Heart right ventricle (tissue), 16 donors: ENCODE measurements around the gene SSNA1. TPM values are rescaled to one million over a fixed set of nuclear protein-coding genes. Genes with fewer than 3 reads are reported as not detected.

Experiments used
- ATAC-seq, 8 donors: fragments of 200-7000 bp; cut with Tn5 transposase; one replicate each; pipeline ENCODE4 v1.9.1; 2020; ENCODE audit warnings: mild to moderate bottlenecking in 8 of 8, moderate library complexity in 8 of 8, moderate number of reproducible peaks in 1 of 8
- DNase-seq, 2 donors: peaks; one replicate each; pipeline ENCODE4 v3.0.0-alpha.2; 2020
- H3K27ac ChIP-seq, 10 donors: fragments of 200-600 bp; sonication (generic) in 2 of 10; one replicate each; pipeline versions ENCODE4 v1.5.0 to v1.8.0; 2020 to 2022; ENCODE audit warnings: mild to moderate bottlenecking in 3 of 10
- H3K27me3 ChIP-seq, 7 donors: fragments of 200-600 bp; one replicate each; pipeline ENCODE4 v1.8.0; 2021 to 2022; ENCODE audit warnings: mild to moderate bottlenecking in 2 of 7
- H3K36me3 ChIP-seq, 9 donors: fragments of 200-600 bp; sonication (generic) in 1 of 9; one replicate each; pipeline versions ENCODE4 v1.5.0 to v1.8.0; 2020 to 2022; ENCODE audit warnings: mild to moderate bottlenecking in 2 of 9
- H3K4me1 ChIP-seq, 9 donors: fragments of 200-600 bp; sonication (generic) in 1 of 9; one replicate each; pipeline versions ENCODE4 v1.5.0 to v1.8.0; 2020 to 2022; ENCODE audit warnings: mild to moderate bottlenecking in 4 of 9
- H3K4me3 ChIP-seq, 10 donors: fragments of 200-600 bp; sonication (generic) in 2 of 10; one replicate each; pipeline versions ENCODE4 v1.5.0 to v1.8.0; 2020 to 2022; ENCODE audit warnings: mild to moderate bottlenecking in 7 of 10, moderate library complexity in 2 of 10
- H3K9me3 ChIP-seq, 11 donors: fragments of 200-600 bp in 10 of 11; sonication (generic) in 2 of 11; one replicate each; pipeline versions ENCODE4 v1.5.0 to v1.8.0; 2013 to 2022; ENCODE audit warnings: mild to moderate bottlenecking in 2 of 11, control low read depth in 1 of 11, moderate library complexity in 1 of 11
- CTCF ChIP-seq, 9 donors: fragments of 200-600 bp; sonication (generic) in 2 of 9; IDR thresholded peaks; one replicate each; pipeline versions ENCODE4 v1.5.0 to v1.8.0; 2021 to 2022; ENCODE audit warnings: antibody characterized with exemption in 9 of 9, mild to moderate bottlenecking in 5 of 9, moderate library complexity in 1 of 9
- WGBS, 2 donors: extraction: QIAGEN DNeasy Blood & Tissue Kit; methylation state at CpG; one replicate each; pipeline ENCODE4 v1.1.7; 2013; ENCODE audit warnings: inconsistent platforms in 1 of 2; 5-methylcytosine and 5-hydroxymethylcytosine counted together
- intact Hi-C, 10 donors: fragments of 100-400 bp; cut with DNase I; formaldehyde crosslinking; loops; one replicate each; pipeline versions ENCODE4 v1.11.1 to v1.14.2; 2022
- polyA plus RNA-seq, 2 donors: library from polyadenylated mRNA; stranded (reverse); fragments of 200-250 nt; gene quantifications; one replicate each; pipeline ENCODE4 v1.2.3, GENCODE V29; 2013
- total RNA-seq, 10 donors: library from RNA; stranded (reverse); fragmentation: NEBNext Ultra II Directional in 3 of 10; extraction: Animal tissue kit (Norgen Biotek cat#: 25700) in 3 of 10; gene quantifications; one replicate each; pipeline versions ENCODE4 v1.2.1 to v1.2.4, GENCODE V29; 2021 to 2023
- donor health status: Arrhythmogenic right ventricular cardiomyopathy.
- donor health status: ischemic (EF 13 %, LVEDD 7.1; RV severe dilation, severe dysfunction).
- donor health status: healthy with polysubstance abuse.
- donor health status: DM: no; HTN: yes; CAD: no.
- donor health status: DM: no; HTN: no; CAD: no.
- donor health status: ischemic (EF 25% LVEDD 6.9; RV normal size, moderate dysfunction).
- donor health status: ischemic (EF 25% LVEDD 5.7; RV mildly dilated, moderate dysfunction).
- donor health status: healthy.
- donor health status: DM: yes; HTN: yes; CAD: no.
- donor health status: Ischemic cardiomyopathy.
- donor health status: ischemic (EF 35%, LVEDD 5.7; RV mildly dilated, moderate dysfunction).
- donor health status: nonischemic (EF 11% LVEDD 7.7; RV severe dilation, severe dysfunction).
- donor health status: DM: yes; HTN: yes; CAD: no.
- donor health status: PGD.
- donor health status: ischemic (EF 29% LVEDD 5.4; RV normal size, mild dysfunction).
- donor health status: nonischemic (EF 23%, LVEDD 6.1; RV moderate dilation, normal function).

Gene SSNA1
- total and polyA plus RNA-seq, 12 donors = 47.3 to 168 (median 57.6) TPM

- Histone ChIP-seq H3K27me3 (peaks cover 0 to 5% (median 0%) of the 10 kb centered on the region in 7 donors), H3K9me3 (no peaks in the 10 kb centered on the region), H3K4me3 (peak within 1 kb of the TSS; percentile 44 to 94 (median 71)), H3K4me1 (peaks cover 17 to 52% (median 37%) of the 10 kb centered on the region in 9 donors), H3K36me3 (no peaks in the 10 kb centered on the region), H3K27ac (peak within 1 kb of the TSS; percentile 70 to 96 (median 92))
- intact Hi-C loops = loop anchor here in 7 of 10 donors (1.0 to 5.0 kb wide), 5 partner anchors 18 to 35 kb away; partner anchors contain the start of genes ANAPC2 (in 6 of the 7), SSNA1 (in 6 of the 7), TPRN (in 1 of the 7) and TUBB4B (in 1 of the 7)
- DNase-seq = peak in 1 of 2 donors; percentile 45
- peak; percentile 1 to 12 (median 3) for ATAC-seq
- peak in 1 of 9 donors; percentile 5 for TF ChIP-seq CTCF (IDR thresholded peaks at IDR 0.05)
- 5% methylated on average over 57 to 81 of the region's 88 CpGs for WGBS, 2 donors
Observed at GRCh38 chr9:137222190-137223077, 34.0 kb downstream of the SSNA1 start, which contains the start of gene RNF208. Gene RNF208 (minus strand): TSS chr9:137222240. CDS start chr9:137221212, 1,028 bp downstream.

GRCh38 chr9:137223078-137223970 lies 34.8 kb downstream of the SSNA1 start:
- 1% methylated on average over 63 of the region's 63 CpGs for WGBS, 2 donors
- DNase-seq = peak; percentile 96 to 98
- Histone ChIP-seq H3K36me3 (no peaks in the 10 kb centered on the region), H3K27me3 (peaks cover 0 to 8% (median 4%) of the 10 kb centered on the region in 7 donors), H3K4me3 (peak overlapping the region; percentile 64 to 94 (median 76)), H3K9me3 (no peaks in the 10 kb centered on the region), H3K4me1 (peaks cover 14 to 46% (median 32%) of the 10 kb centered on the region in 9 donors), H3K27ac (peak overlapping the region; percentile 70 to 96 (median 92))
- peak; percentile 90 to 97 (median 95) for ATAC-seq
- no peak for TF ChIP-seq CTCF (IDR thresholded peaks at IDR 0.05)
- intact Hi-C loops = loop anchor here in 7 of 10 donors (1.0 to 5.0 kb wide), 5 partner anchors 17 to 36 kb away; partner anchors contain the start of genes ANAPC2 (in 6 of the 7), SSNA1 (in 6 of the 7), TPRN (in 1 of the 7) and TUBB4B (in 1 of the 7)

GRCh38 chr9:137224830-137225694 lies 36.6 kb downstream of the SSNA1 start, which contains the start of gene CYSRT1:
Gene CYSRT1 (plus strand): TSS chr9:137225174. CDS start chr9:137225622, 448 bp downstream.
- Histone ChIP-seq H3K36me3 (no peaks in the 10 kb centered on the region), H3K4me3 (peak within 1 kb of the TSS; percentile 64 to 94 (median 76)), H3K27ac (peak within 1 kb of the TSS in 9 of 10 donors; percentile 89 to 96 (median 92)), H3K27me3 (peaks cover 4 to 26% (median 21%) of the 10 kb centered on the region in 7 donors), H3K4me1 (peaks cover 7 to 34% (median 24%) of the 10 kb centered on the region in 9 donors), H3K9me3 (no peaks in the 10 kb centered on the region)
- ATAC-seq (no peak), DNase-seq (no peak)
- WGBS, 2 donors = 52 to 57% methylated on average over 22 to 23 of the region's 23 CpGs
- intact Hi-C loops = loop anchor here in 7 of 10 donors (2.0 to 5.0 kb wide), 5 partner anchors 33 to 108 kb away; partner anchors contain the start of genes ANAPC2 (in 4 of the 7) and SSNA1 (in 4 of the 7)
- no peak for TF ChIP-seq CTCF (IDR thresholded peaks at IDR 0.05)
